ENCODE data around the gene FBN3. TPM values are rescaled to one million over a fixed set of nuclear protein-coding genes. Genes with fewer than 3 reads are reported as not detected.
"Not testable (repeated sequence)": the region's sequence is repeated elsewhere in the genome, so short reads cannot be mapped to it uniquely, and the experiment has no call there.

The FBN3 gene
- not detected in 2 replicates for total RNA-seq (2014; rRNA removed; shearing (Covaris generic); ENCODE audit: low replicate concordance)

- in situ Hi-C loops (cut with HindIII; ENCODE audit: low pct_unique_long_range_greater_than_20kb, low sequenced_read_pairs): no loop called here
- DNase-seq (ENCODE audit: low read depth): no peak
Observed at GRCh38 chr19:8149261-8150094, at the start of gene FBN3. TSS of gene FBN3 (minus strand) at chr19:8149592. CDS start at chr19:8147480, 2,112 bp downstream.

DNA sequence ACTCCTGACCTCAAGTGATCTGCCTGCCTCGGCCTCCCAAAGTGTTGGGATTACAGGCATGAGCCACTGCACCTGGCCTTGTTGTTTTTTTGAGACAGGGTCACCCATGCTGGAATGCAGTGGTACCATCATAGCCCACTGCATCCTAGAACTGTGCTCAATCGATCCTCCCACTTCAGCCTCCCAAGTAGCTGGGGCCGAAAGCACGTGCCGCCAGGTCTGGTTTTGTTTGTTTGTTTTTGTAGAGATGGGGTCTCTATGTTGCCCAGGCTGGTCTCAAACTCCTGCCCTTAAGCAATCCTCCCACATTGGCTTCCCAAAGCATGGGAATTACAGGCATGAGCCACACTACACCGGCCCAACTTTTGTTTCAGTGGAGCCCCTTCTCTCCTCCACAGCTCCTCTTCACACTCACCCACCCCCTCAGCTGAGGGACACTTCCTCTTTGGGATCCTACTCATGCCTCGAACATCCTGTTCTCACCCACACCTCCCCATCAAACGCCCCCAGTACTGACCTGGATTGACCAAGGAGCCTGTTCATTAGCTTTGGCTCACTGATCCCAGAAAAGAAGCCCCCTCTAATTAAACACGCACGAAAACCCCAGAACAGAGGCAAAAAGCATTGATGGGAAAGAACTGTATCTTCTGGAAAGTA, 47.0 kb upstream of the FBN3 start:
- in situ Hi-C loops (cut with HindIII; ENCODE audit: low pct_unique_long_range_greater_than_20kb, low sequenced_read_pairs): no loop called here
- no peak for DNase-seq (ENCODE audit: low read depth)

- no peak for DNase-seq (ENCODE audit: low read depth)
- in situ Hi-C loops (cut with HindIII; ENCODE audit: low pct_unique_long_range_greater_than_20kb, low sequenced_read_pairs): no loop called here
Observed at GRCh38 chr19:8194528-8195267, 45.3 kb upstream of the FBN3 start.

GRCh38 chr19:8192221-8192820, 42.9 kb upstream of the FBN3 start:
- no peak for DNase-seq (ENCODE audit: low read depth)
- in situ Hi-C loops (cut with HindIII; ENCODE audit: low pct_unique_long_range_greater_than_20kb, low sequenced_read_pairs): no loop called here

DNA sequence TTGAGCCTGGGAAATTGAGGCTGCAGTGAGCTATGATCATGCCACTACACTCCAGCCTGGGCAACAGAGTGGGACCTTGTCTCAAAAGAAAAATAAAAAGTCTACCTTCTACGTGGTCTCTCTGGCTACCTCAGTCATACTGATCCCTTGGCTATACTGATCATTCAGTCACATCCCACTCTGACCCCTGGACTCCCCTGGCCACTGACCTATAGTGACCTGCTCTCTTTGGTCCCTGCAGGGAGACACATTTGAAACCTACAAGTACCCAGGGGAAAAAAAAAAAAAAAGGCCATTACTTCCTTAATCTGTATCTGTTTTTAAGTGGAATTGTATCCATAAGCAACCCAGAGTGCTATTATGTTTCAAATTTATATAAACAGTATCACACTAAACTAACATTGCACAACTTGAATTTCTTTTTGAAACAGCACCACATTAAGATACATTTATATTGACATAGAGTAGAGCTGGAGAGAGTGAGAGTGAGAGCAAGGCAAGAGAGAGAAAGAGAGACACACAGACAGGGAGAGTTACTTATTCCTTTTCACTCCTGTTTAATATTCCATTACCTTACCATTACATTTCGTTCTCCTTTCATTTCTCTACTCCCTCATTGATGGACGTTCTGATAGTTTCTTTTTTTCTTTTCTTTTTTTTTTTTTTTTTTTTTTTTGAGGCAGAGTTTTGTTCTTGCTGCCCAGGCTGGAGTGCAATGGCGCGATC, 36.1 kb upstream of the FBN3 start:
- DNase-seq (ENCODE audit: low read depth): no peak
- in situ Hi-C loops (cut with HindIII; ENCODE audit: low pct_unique_long_range_greater_than_20kb, low sequenced_read_pairs): no loop called here

DNA sequence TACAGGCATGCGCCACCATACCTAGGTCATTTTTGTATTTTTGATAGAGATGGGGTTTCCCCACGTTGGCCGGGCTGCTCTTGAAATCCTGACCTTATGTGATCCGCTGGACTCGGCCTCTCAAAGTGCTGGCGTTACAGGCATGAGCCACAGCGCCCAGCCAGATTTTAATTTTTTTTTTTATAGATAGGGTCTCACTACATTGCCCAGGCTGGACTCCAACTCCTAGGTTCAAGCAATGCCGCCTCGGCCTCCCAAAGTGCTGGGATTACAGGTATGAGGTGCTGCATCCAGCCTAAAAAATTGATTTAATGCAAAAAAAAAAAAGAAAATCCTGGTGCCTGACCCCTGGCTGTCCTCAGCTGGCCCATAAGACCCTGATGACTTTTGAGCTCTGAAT, 34.9 kb upstream of the FBN3 start:
- no peak for DNase-seq (ENCODE audit: low read depth)
- in situ Hi-C loops (cut with HindIII; ENCODE audit: low pct_unique_long_range_greater_than_20kb, low sequenced_read_pairs): no loop called here

- in situ Hi-C loops (cut with HindIII; ENCODE audit: low pct_unique_long_range_greater_than_20kb, low sequenced_read_pairs): no loop called here
- no peak for DNase-seq (ENCODE audit: low read depth)
Observed at GRCh38 chr19:8180018-8180417, 30.6 kb upstream of the FBN3 start.

- in situ Hi-C loops (cut with HindIII; ENCODE audit: low pct_unique_long_range_greater_than_20kb, low sequenced_read_pairs): no loop called here
- DNase-seq (ENCODE audit: low read depth): peak; percentile 93
Observed at GRCh38 chr19:8174706-8175105, 25.3 kb upstream of the FBN3 start.

DNA sequence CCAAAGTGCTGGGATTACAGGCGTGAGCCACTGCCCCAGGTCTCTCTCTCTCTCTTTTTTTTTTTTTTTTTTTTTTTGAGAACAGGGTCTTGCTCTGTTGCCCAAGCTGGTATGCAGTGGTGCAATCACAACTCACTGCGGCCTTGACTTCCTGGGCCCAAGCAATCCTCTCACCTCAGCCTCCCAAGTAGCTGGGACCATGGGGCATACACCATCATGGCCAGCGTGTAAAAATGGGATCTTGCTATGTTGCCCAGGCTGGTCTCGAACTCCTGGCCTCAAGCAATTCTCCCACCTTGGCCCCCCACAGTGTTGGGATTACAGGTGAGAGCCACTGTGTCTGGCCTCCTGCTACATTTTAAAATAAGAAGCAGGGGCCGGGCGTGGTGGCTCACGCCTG, 19.1 kb upstream of the FBN3 start:
- DNase-seq (ENCODE audit: low read depth): no peak
- in situ Hi-C loops (cut with HindIII; ENCODE audit: low pct_unique_long_range_greater_than_20kb, low sequenced_read_pairs): no loop called here

- DNase-seq (ENCODE audit: low read depth): no peak
- in situ Hi-C loops (cut with HindIII; ENCODE audit: low pct_unique_long_range_greater_than_20kb, low sequenced_read_pairs): no loop called here
Observed at GRCh38 chr19:8167985-8168384, 18.6 kb upstream of the FBN3 start.

DNA sequence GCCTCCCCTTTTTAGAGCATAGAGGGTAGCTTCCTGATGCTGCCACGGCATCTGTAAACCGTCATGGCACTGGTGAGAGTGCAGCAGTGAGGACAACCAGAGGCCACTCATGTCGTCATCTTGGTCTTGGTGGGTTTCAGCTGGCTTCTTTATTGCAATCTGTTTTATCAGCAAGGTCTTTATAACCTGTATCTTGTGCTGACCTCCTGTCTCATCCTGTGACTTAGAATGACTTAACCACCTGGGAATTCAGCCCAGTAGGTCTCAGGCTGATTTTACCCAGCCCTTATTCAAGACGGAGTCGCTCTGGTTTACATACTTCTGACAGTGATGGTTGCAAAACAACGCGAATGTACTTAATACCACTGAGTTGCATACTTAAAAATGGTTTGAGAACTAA, 14.4 kb upstream of the FBN3 start:
- in situ Hi-C loops (cut with HindIII; ENCODE audit: low pct_unique_long_range_greater_than_20kb, low sequenced_read_pairs): no loop called here
- DNase-seq (ENCODE audit: low read depth): no peak

GRCh38 chr19:8161135-8161646, 11.8 kb upstream of the FBN3 start:
- peak; percentile 38 for DNase-seq (ENCODE audit: low read depth)
- in situ Hi-C loops (cut with HindIII; ENCODE audit: low pct_unique_long_range_greater_than_20kb, low sequenced_read_pairs): no loop called here

GRCh38 chr19:8159322-8159721, 9.9 kb upstream of the FBN3 start:
- in situ Hi-C loops (cut with HindIII; ENCODE audit: low pct_unique_long_range_greater_than_20kb, low sequenced_read_pairs); DNase-seq (ENCODE audit: low read depth): not testable (repeated sequence)

DNA sequence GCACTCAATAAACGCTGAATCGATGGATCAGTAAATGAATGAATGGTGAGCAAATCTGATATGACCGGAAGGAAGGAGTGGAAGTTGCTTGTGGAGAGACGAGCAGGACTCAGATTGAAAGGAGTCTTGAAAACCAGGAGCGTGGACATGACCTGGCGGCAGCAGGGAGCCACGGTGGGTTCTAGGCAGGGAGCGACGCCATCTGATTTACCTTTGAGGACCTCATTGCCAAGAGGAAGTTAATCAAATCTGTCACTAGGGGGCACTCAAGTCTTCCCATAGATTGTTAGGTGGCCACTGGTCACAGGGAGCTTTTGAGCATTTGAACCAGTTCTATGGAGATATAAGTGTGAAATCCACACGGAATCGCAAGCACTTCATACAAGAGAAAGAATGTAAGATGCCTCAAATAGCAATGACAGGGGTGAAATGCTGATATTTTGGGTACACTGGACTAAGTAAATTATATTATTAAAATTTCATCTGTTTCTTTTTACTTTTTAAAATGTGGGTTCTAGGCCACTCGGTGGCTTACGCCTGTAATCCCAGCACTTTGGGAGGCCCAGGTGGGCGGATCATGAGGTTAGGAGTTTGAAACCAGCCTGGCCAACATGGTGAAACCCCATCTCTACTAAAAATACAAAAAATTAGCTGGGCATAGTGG, 9.2 kb upstream of the FBN3 start:
- in situ Hi-C loops (cut with HindIII; ENCODE audit: low pct_unique_long_range_greater_than_20kb, low sequenced_read_pairs): no loop called here
- peak; percentile 27 for DNase-seq (ENCODE audit: low read depth)

GRCh38 chr19:8155318-8155717, 5.9 kb upstream of the FBN3 start:
- no peak for DNase-seq (ENCODE audit: low read depth)
- in situ Hi-C loops (cut with HindIII; ENCODE audit: low pct_unique_long_range_greater_than_20kb, low sequenced_read_pairs): no loop called here

DNA sequence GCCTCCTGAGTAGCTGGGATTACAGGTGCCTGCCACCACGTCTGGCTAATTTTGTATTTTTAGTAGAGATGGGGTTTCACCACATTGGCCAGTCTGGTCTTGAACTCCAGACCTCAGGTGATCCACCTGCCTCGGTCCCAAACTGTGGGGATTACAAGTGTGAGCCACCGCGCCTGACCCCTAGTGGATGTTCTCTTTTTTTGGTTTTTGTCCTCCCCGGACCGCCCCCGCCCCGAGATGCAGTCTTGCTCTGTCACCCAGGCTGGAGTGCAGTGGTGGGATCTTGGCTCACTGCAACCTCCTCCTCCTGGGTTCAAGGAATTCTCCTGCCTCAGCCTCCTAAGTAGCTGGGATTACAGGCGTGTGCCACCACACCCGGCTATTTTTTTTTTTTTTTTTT, 4.6 kb upstream of the FBN3 start:
- in situ Hi-C loops (cut with HindIII; ENCODE audit: low pct_unique_long_range_greater_than_20kb, low sequenced_read_pairs); DNase-seq (ENCODE audit: low read depth): not testable (repeated sequence)

GRCh38 chr19:8151767-8152035, 2.3 kb upstream of the FBN3 start:
- DNase-seq (ENCODE audit: low read depth): no peak
- in situ Hi-C loops (cut with HindIII; ENCODE audit: low pct_unique_long_range_greater_than_20kb, low sequenced_read_pairs): no loop called here
